Measurements from ENCODE around the gene MARCHF10. TPM values are rescaled to one million over a fixed set of nuclear protein-coding genes. Genes with fewer than 3 reads are reported as not detected.

MARCHF10 gene
- polyA plus RNA-seq, 3 donors: not detected

DNA sequence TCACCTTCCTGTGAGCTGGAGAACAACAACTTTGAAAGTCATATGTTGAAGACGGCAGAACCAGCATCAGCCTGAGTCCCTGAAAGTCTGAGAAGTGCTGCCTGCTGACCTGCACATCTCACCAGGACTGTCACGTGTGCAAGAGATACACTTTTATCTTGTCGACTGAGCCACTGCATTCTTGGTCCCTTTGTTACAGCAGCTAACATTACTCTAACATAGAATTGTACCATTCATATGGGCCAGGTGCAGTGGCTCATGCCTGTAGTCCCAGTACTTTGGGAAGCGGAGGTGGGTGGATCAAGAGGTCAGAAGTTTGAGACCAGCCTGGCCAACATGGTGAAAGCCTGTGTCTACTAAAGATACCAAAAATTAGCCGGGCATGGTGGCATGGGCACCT is 40.1 kb downstream of the MARCHF10 start:
- no peaks in the 10 kb centered on the region for H3K36me3 ChIP-seq (replicated peaks in 1 of 2; ENCODE audit: control insufficient read depth in 1 of 2, insufficient read depth in 2 of 2, low read length in 2 of 2)
- H2AFZ ChIP-seq (ENCODE audit: insufficient read depth, low read depth, low read length, poor library complexity, severe bottlenecking): no peak overlapping the region
- no peak overlapping the region for H3K4me3 ChIP-seq (replicated peaks in 1 of 3; ENCODE audit: low read depth in 2 of 3, low read length in 3 of 3)
- Mint-ChIP-seq H3K4me3 (no peak overlapping the region), H3K36me3 (no peaks in the 10 kb centered on the region), H3K27me3 (ENCODE audit: low read depth in 3 of 3) (peaks cover 2% of the 10 kb centered on the region in 3 donors), H3K4me1 (no peaks in the 10 kb centered on the region), H3K27ac (no peak overlapping the region), H3K9me3 (peaks cover 3 to 16% (median 10%) of the 10 kb centered on the region in 7 donors)
- no peak for TF ChIP-seq CTCF (IDR thresholded peaks at IDR 0.05)
- WGBS (ENCODE audit: insufficient coverage): 95% methylated on average over 4 of the region's 5 CpGs
- H3K9me3 ChIP-seq (replicated peaks in 1 of 2; ENCODE audit: control insufficient read depth in 1 of 2, insufficient read depth in 1 of 2, low read length in 2 of 2): peaks cover 0 to 9% of the 10 kb centered on the region in 2 donors
- H3K79me2 ChIP-seq (ENCODE audit: insufficient read depth, low read length): no peaks in the 10 kb centered on the region
- H3K9ac ChIP-seq (ENCODE audit: insufficient read depth, low read length, poor library complexity, severe bottlenecking): no peak overlapping the region
- DNase-seq: no peak
- H3K27ac ChIP-seq (ENCODE audit: low read depth in 1 of 2, low read length in 2 of 2): no peak overlapping the region
- H3K4me1 ChIP-seq (ENCODE audit: control insufficient read depth in 1 of 2, insufficient read depth in 2 of 2, low read length in 2 of 2): no peaks in the 10 kb centered on the region
- no peak overlapping the region for H3K4me2 ChIP-seq (replicated peaks; ENCODE audit: extremely low read depth, low read length, poor library complexity, severe bottlenecking)
- intact Hi-C loops (cut with micrococcal nuclease): no loop called here
- no peaks in the 10 kb centered on the region for H4K20me1 ChIP-seq (ENCODE audit: insufficient read depth, low read length)
- no peaks in the 10 kb centered on the region for H3K27me3 ChIP-seq (ENCODE audit: control insufficient read depth in 2 of 2, insufficient read depth in 2 of 2, low read length in 2 of 2)

GRCh38 chr17:62765351-62765750 is 42.8 kb downstream of the MARCHF10 start:
- Histone ChIP-seq H2AFZ (ENCODE audit: insufficient read depth, low read depth, low read length, poor library complexity, severe bottlenecking) (no peak overlapping the region), H3K4me2 (replicated peaks; ENCODE audit: extremely low read depth, low read length, poor library complexity, severe bottlenecking) (no peak overlapping the region), H3K9me3 (replicated peaks in 1 of 2; ENCODE audit: control insufficient read depth in 1 of 2, insufficient read depth in 1 of 2, low read length in 2 of 2) (no peaks in the 10 kb centered on the region), H3K4me1 (ENCODE audit: control insufficient read depth in 1 of 2, insufficient read depth in 2 of 2, low read length in 2 of 2) (no peaks in the 10 kb centered on the region), H3K79me2 (ENCODE audit: insufficient read depth, low read length) (no peaks in the 10 kb centered on the region), H4K20me1 (ENCODE audit: insufficient read depth, low read length) (no peaks in the 10 kb centered on the region), H3K9ac (ENCODE audit: insufficient read depth, low read length, poor library complexity, severe bottlenecking) (no peak overlapping the region), H3K36me3 (replicated peaks in 1 of 2; ENCODE audit: control insufficient read depth in 1 of 2, insufficient read depth in 2 of 2, low read length in 2 of 2) (no peaks in the 10 kb centered on the region), H3K27me3 (ENCODE audit: control insufficient read depth in 2 of 2, insufficient read depth in 2 of 2, low read length in 2 of 2) (no peaks in the 10 kb centered on the region), H3K27ac (ENCODE audit: low read depth in 1 of 2, low read length in 2 of 2) (no peak overlapping the region), H3K4me3 (replicated peaks in 1 of 3; ENCODE audit: low read depth in 2 of 3, low read length in 3 of 3) (no peak overlapping the region)
- no peak for DNase-seq
- no peaks in the 10 kb centered on the region for H3K36me3 Mint-ChIP-seq
- no peak for TF ChIP-seq CTCF (IDR thresholded peaks at IDR 0.05)
- peaks cover 1 to 2% (median 2%) of the 10 kb centered on the region in 3 donors for H3K27me3 Mint-ChIP-seq (ENCODE audit: low read depth in 3 of 3)
- H3K4me3 Mint-ChIP-seq: no peak overlapping the region
- H3K9me3 Mint-ChIP-seq: no peaks in the 10 kb centered on the region
- no peak overlapping the region for H3K27ac Mint-ChIP-seq
- 97% methylated on average over 8 of the region's 10 CpGs for WGBS (ENCODE audit: insufficient coverage)
- intact Hi-C loops (cut with micrococcal nuclease): no loop called here
- no peaks in the 10 kb centered on the region for H3K4me1 Mint-ChIP-seq

Data from CD14-positive monocyte (primary cell).